CD8-positive, alpha-beta memory T cell (primary cell): ENCODE data around the gene GPR152. TPM values are rescaled to one million over a fixed set of nuclear protein-coding genes. Genes with fewer than 3 reads are reported as not detected.

Experiments
- CTCF ChIA-PET: fragments of 350-600 bp; sonication (Branson Sonifier 250); formaldehyde crosslinking; loops from one replicate; lab custom pipeline; 2021; ENCODE audit warnings: antibody characterized with exemption; lab: Charles Lee
- POLR2A ChIA-PET: fragments of 350-600 bp; sonication (Branson Sonifier 250); formaldehyde crosslinking; loops from one replicate; lab custom pipeline; 2021; ENCODE audit warnings: antibody characterized with exemption; lab: Charles Lee
- DNase-seq, 5 donors: peaks; one replicate each; pipeline versions ENCODE4 v3.0.0 to v3.0.0-alpha.2; 2020 to 2022; ENCODE audit warnings: mixed read lengths in 1 of 5
- H3K27ac ChIP-seq: one replicate; pipeline ENCODE4 v1.7.0; 2013; ENCODE audit warnings: low read depth, mild to moderate bottlenecking, low read length, moderate library complexity
- H3K27me3 ChIP-seq: 2 replicates; pipeline ENCODE4 v1.7.0; 2013; ENCODE audit warnings: low read length, mild to moderate bottlenecking; ENCODE audit not compliant: insufficient read depth, poor library complexity, severe bottlenecking
- H3K36me3 ChIP-seq: 2 replicates; pipeline ENCODE4 v1.7.0; 2013; ENCODE audit warnings: mild to moderate bottlenecking, low read length, moderate library complexity; ENCODE audit not compliant: insufficient read depth
- H3K4me1 ChIP-seq: 2 replicates; pipeline ENCODE4 v1.7.0; 2013; ENCODE audit warnings: mild to moderate bottlenecking, low read length, moderate library complexity; ENCODE audit not compliant: insufficient read depth
- H3K4me3 ChIP-seq: 2 replicates; pipeline ENCODE4 v1.7.0; 2013; ENCODE audit warnings: mild to moderate bottlenecking, low read length
- H3K9me3 ChIP-seq: 2 replicates; pipeline ENCODE4 v1.7.0; 2013; ENCODE audit warnings: mild to moderate bottlenecking, low read length
- H3K27ac Mint-ChIP-seq, 8 donors: one replicate each; pipeline ENCODE4 v1.8.0; 2020 to 2021; ENCODE audit warnings: mixed read lengths in 8 of 8, mild to moderate bottlenecking in 6 of 8, inconsistent platforms in 3 of 8, moderate library complexity in 3 of 8
- H3K27me3 Mint-ChIP-seq, 2 donors: one replicate each; pipeline ENCODE4 v1.8.0; 2020 to 2021; ENCODE audit warnings: mixed read lengths in 2 of 2, mild to moderate bottlenecking in 1 of 2, moderate library complexity in 1 of 2
- H3K36me3 Mint-ChIP-seq, 3 donors: one replicate each; pipeline ENCODE4 v1.8.0; 2020 to 2021; ENCODE audit warnings: mixed read lengths in 3 of 3, inconsistent platforms in 1 of 3, mild to moderate bottlenecking in 1 of 3
- H3K4me1 Mint-ChIP-seq, 3 donors: one replicate each; pipeline ENCODE4 v1.8.0; 2020 to 2021; ENCODE audit warnings: mixed read lengths in 3 of 3, inconsistent platforms in 1 of 3, mild to moderate bottlenecking in 1 of 3
- H3K4me3 Mint-ChIP-seq, 7 donors: one replicate each; pipeline ENCODE4 v1.8.0; 2020 to 2021; ENCODE audit warnings: mixed read lengths in 7 of 7, mild to moderate bottlenecking in 6 of 7, moderate library complexity in 4 of 7, inconsistent platforms in 2 of 7
- H3K9me3 Mint-ChIP-seq, 5 donors: one replicate each; pipeline ENCODE4 v1.8.0; 2020 to 2022; ENCODE audit warnings: mixed read lengths in 5 of 5, mild to moderate bottlenecking in 3 of 5, moderate library complexity in 2 of 5, inconsistent platforms in 1 of 5
- polyA plus RNA-seq: library from polyadenylated mRNA; unstranded; fragments of 300-500 nt; fragmentation: Illumina TruSeq; gene quantifications from one replicate; pipeline ENCODE4 v1.2.3, GENCODE V29; 2021
- total RNA-seq, 2 experiments: library from RNA; stranded (reverse); gene quantifications; one replicate each; pipeline ENCODE4 v1.2.3, GENCODE V29; 2021

GPR152 gene
- total and polyA plus RNA-seq, 3 experiments from 2014 or later = 0.87 TPM; not detected in 2

- Histone ChIP-seq H3K9me3 (no peaks in the 10 kb centered on the region), H3K4me1 (peaks cover 35% of the 10 kb centered on the region), H3K27me3 (no peaks in the 10 kb centered on the region), H3K4me3 (no peak overlapping the region), H3K36me3 (no peaks in the 10 kb centered on the region), H3K27ac (no peak overlapping the region)
- H3K4me3 Mint-ChIP-seq = peak overlapping the region in 5 of 7 donors; percentile 9 to 38 (median 29)
- peak overlapping the region in 4 of 8 donors; percentile 5 to 92 (median 46) for H3K27ac Mint-ChIP-seq
- DNase-seq = no peak
- peaks cover 0 to 8% (median 0%) of the 10 kb centered on the region in 3 donors for H3K36me3 Mint-ChIP-seq
- POLR2A ChIA-PET = interaction anchor here (1.0 kb wide), 1 partner anchor 26 kb away, joined by 4 read pairs; the partner anchor contains the start of gene PTPRCAP
- CTCF ChIA-PET = no interaction called here
- H3K9me3 Mint-ChIP-seq = no peaks in the 10 kb centered on the region
- peaks cover 15 to 44% (median 29%) of the 10 kb centered on the region in 3 donors for H3K4me1 Mint-ChIP-seq
- no peaks in the 10 kb centered on the region for H3K27me3 Mint-ChIP-seq
Measured at GRCh38 chr11:67463186-67463585, 10.7 kb upstream of the GPR152 start.

DNA sequence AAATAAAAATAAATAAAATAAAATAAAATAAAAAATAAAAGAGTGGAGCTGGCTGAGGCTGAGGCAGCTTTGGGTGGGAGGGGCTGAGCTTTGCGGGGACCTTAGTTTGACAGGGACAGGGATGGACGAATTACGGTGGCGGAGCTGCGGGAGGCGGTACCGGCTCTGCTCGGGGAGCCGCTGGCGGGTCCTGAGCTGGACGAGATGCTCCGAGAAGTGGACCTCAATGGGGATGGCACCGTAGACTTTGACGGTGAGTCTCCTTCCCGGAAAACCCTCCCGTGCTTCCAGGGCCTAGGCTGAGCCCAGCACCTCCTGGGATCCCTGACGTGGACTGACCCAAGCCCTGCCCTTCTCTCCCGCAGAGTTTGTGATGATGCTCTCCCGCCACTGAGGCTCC, 5.7 kb upstream of the GPR152 start:
- H3K36me3 Mint-ChIP-seq = no peaks in the 10 kb centered on the region
- H3K27me3 Mint-ChIP-seq = peaks cover 0 to 3% of the 10 kb centered on the region in 2 donors
- H3K4me3 Mint-ChIP-seq = no peak overlapping the region
- CTCF ChIA-PET = interaction anchor here (1.4 kb wide), 1 partner anchor 10 kb away, joined by 3 read pairs; no protein-coding TSS in a partner anchor
- no peak overlapping the region for H3K4me3 ChIP-seq
- no peak overlapping the region for H3K27ac Mint-ChIP-seq
- H3K9me3 ChIP-seq = no peaks in the 10 kb centered on the region
- no peaks in the 10 kb centered on the region for H3K9me3 Mint-ChIP-seq
- no peaks in the 10 kb centered on the region for H3K4me1 ChIP-seq
- H3K4me1 Mint-ChIP-seq = peaks cover 4 to 8% (median 5%) of the 10 kb centered on the region in 3 donors
- POLR2A ChIA-PET = interaction anchor here (0.6 to 3.9 kb wide), 3 partner anchors 12 to 530 kb away, joined by 5 to 26 read pairs (median 6); partner anchors contain the start of gene PTPRCAP
- no peaks in the 10 kb centered on the region for H3K36me3 ChIP-seq
- no peak overlapping the region for H3K27ac ChIP-seq
- no peak for DNase-seq
- H3K27me3 ChIP-seq = no peaks in the 10 kb centered on the region

- ChIA-PET CTCF (interaction anchor here (1.6 kb wide), 1 partner anchor 106 kb away, joined by 4 read pairs; no protein-coding TSS in a partner anchor), POLR2A (no interaction called here)
- peaks cover 3 to 5% (median 4%) of the 10 kb centered on the region in 3 donors for H3K4me1 Mint-ChIP-seq
Measured at GRCh38 chr11:67457453-67457852, 4.9 kb upstream of the GPR152 start.

GRCh38 chr11:67456068-67456705, 3.7 kb upstream of the GPR152 start:
- Histone ChIP-seq H3K27ac (no peak overlapping the region), H3K4me1 (no peaks in the 10 kb centered on the region), H3K36me3 (no peaks in the 10 kb centered on the region), H3K4me3 (no peak overlapping the region), H3K27me3 (no peaks in the 10 kb centered on the region), H3K9me3 (no peaks in the 10 kb centered on the region)
- ChIA-PET POLR2A (interaction anchor here (0.6 to 1.6 kb wide), 3 partner anchors 12 to 49 kb away, joined by 3 to 10 read pairs (median 5); no protein-coding TSS in a partner anchor), CTCF (interaction anchor here (1.6 kb wide), 1 partner anchor 104 kb away, joined by 4 read pairs; no protein-coding TSS in a partner anchor)
- no peaks in the 10 kb centered on the region for H3K9me3 Mint-ChIP-seq
- H3K4me1 Mint-ChIP-seq = peaks cover 3 to 8% (median 4%) of the 10 kb centered on the region in 3 donors
- no peak overlapping the region for H3K4me3 Mint-ChIP-seq
- H3K27ac Mint-ChIP-seq = no peak overlapping the region
- peaks cover 0 to 3% of the 10 kb centered on the region in 2 donors for H3K27me3 Mint-ChIP-seq
- no peaks in the 10 kb centered on the region for H3K36me3 Mint-ChIP-seq
- no peak for DNase-seq

More at GRCh38 chr11:67457453-67457852, 4.9 kb upstream of the GPR152 start:
- peaks cover 0 to 3% of the 10 kb centered on the region in 2 donors for H3K27me3 Mint-ChIP-seq
- DNase-seq = no peak
- no peak overlapping the region for H3K27ac ChIP-seq
- H3K9me3 Mint-ChIP-seq = no peaks in the 10 kb centered on the region
- no peak overlapping the region for H3K27ac Mint-ChIP-seq
- no peaks in the 10 kb centered on the region for H3K4me1 ChIP-seq
- H3K36me3 Mint-ChIP-seq = no peaks in the 10 kb centered on the region
- H3K27me3 ChIP-seq = no peaks in the 10 kb centered on the region
- no peaks in the 10 kb centered on the region for H3K36me3 ChIP-seq
- H3K4me3 ChIP-seq = no peak overlapping the region
- no peaks in the 10 kb centered on the region for H3K9me3 ChIP-seq
- peak overlapping the region in 1 of 7 donors; percentile 20 for H3K4me3 Mint-ChIP-seq

- Histone ChIP-seq H3K4me1 (peaks cover 8% of the 10 kb centered on the region), H3K9me3 (no peaks in the 10 kb centered on the region), H3K36me3 (no peaks in the 10 kb centered on the region), H3K4me3 (no peak within 1 kb of the TSS), H3K27ac (no peak within 1 kb of the TSS), H3K27me3 (no peaks in the 10 kb centered on the region)
- Mint-ChIP-seq H3K36me3 (no peaks in the 10 kb centered on the region), H3K27ac (peak within 1 kb of the TSS in 1 of 8 donors; percentile 77), H3K9me3 (no peaks in the 10 kb centered on the region), H3K4me1 (peaks cover 3 to 10% (median 4%) of the 10 kb centered on the region in 3 donors), H3K27me3 (peaks cover 0 to 3% of the 10 kb centered on the region in 2 donors), H3K4me3 (no peak within 1 kb of the TSS)
- ChIA-PET POLR2A (interaction anchor here (0.6 to 1.6 kb wide), 2 partner anchors 26 to 42 kb away, joined by 5 read pairs; no protein-coding TSS in a partner anchor), CTCF (interaction anchor here (0.8 kb wide), 1 partner anchor 15 kb away, joined by 3 read pairs; no protein-coding TSS in a partner anchor)
- DNase-seq = no peak
Measured at GRCh38 chr11:67455054-67455453, 2.5 kb upstream of the GPR152 start, which contains the start of gene CABP4. CABP4 (plus strand) TSS chr11:67455354; CDS start chr11:67455424, 70 bp downstream.

DNA sequence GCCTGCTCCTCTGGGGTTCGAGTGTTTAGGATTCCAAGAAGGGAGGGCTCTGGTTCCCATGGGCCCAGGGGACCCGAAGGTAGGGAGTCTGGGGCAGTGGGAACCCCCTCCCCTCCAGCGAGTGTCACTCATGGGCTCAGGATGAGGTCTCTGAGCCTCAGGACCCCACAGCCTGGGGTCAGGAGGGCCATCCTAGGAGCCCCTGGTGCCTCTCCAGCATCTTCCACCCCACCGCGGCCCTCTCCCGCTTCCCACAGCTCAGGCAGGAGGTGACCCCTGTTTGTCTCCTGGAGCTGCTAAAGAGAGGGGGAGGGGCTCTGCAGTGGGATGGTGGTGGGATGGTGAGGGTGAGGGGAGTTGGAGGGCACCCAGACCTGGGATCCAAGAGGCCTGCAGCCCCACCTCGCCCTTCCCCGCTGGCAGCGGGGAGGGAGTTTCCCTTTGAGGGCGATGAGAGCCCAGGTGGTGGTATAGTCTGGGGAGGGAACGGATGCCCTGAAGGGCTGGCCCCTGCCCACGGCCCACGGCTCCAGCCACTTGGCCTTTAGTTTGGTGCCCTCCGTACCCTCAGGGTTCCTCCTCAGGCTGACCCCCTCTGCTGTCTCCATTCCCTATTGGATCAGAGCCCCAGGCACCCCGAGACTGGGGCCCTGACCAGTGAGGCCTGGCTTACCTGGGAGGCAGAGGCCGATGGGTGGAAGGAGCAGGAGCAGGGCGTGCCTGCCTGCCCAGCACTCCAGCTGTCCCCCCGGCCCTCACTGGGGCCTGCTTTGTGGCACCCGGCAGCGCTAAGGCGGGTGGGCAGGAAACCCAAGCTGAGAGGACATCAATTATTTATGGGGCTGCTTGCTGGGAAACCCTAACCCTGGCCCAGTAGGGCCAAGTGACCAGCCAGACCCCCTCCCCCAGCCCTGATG, 1.5 kb upstream of the GPR152 start:
- Mint-ChIP-seq H3K4me1 (peaks cover 5 to 12% (median 6%) of the 10 kb centered on the region in 3 donors), H3K36me3 (no peaks in the 10 kb centered on the region), H3K9me3 (no peaks in the 10 kb centered on the region), H3K4me3 (no peak overlapping the region), H3K27me3 (peaks cover 0 to 3% of the 10 kb centered on the region in 2 donors), H3K27ac (no peak overlapping the region)
- ChIA-PET POLR2A (interaction anchor here (0.5 to 1.6 kb wide), 3 partner anchors 25 to 39 kb away, joined by 3 to 5 read pairs (median 4); no protein-coding TSS in a partner anchor), CTCF (interaction anchor here (0.8 kb wide), 1 partner anchor 16 kb away, joined by 3 read pairs; no protein-coding TSS in a partner anchor)
- H3K9me3 ChIP-seq = no peaks in the 10 kb centered on the region
- no peak for DNase-seq
- H3K27me3 ChIP-seq = no peaks in the 10 kb centered on the region
- no peak overlapping the region for H3K27ac ChIP-seq
- H3K4me1 ChIP-seq = peaks cover 15% of the 10 kb centered on the region
- H3K36me3 ChIP-seq = no peaks in the 10 kb centered on the region
- H3K4me3 ChIP-seq = no peak overlapping the region

DNA sequence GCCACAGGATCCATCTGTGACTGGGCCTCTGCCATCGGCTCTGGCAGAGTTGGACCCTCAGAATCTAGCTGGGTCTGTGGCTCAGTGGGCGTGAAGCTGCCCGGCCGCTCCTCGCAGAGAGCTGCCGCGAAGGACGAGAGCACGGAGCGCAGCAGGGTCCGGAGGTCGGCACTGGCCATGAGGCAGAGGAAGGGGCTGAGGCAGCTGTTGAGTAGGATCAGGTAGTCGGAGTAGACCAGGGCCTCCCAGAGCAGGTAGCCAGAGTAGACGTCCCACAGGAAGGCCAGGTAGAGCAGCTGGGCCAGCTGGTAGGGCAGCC, 912 bp downstream of the GPR152 start:
- H3K27ac Mint-ChIP-seq = no peak overlapping the region

More for the DNA sequence above, 912 bp downstream of the GPR152 start:
- Histone ChIP-seq H3K36me3 (no peaks in the 10 kb centered on the region), H3K27ac (no peak overlapping the region), H3K27me3 (no peaks in the 10 kb centered on the region), H3K4me3 (no peak overlapping the region), H3K9me3 (no peaks in the 10 kb centered on the region), H3K4me1 (peaks cover 37% of the 10 kb centered on the region)
- DNase-seq = no peak
- no peaks in the 10 kb centered on the region for H3K9me3 Mint-ChIP-seq
- H3K4me3 Mint-ChIP-seq = no peak overlapping the region
- H3K4me1 Mint-ChIP-seq = peaks cover 10 to 33% (median 17%) of the 10 kb centered on the region in 3 donors
- POLR2A ChIA-PET = interaction anchor here (0.6 to 4.2 kb wide), 4 partner anchors 15 to 51 kb away, joined by 3 to 15 read pairs (median 4); partner anchors contain the start of gene PTPRCAP
- H3K36me3 Mint-ChIP-seq = no peaks in the 10 kb centered on the region
- H3K27me3 Mint-ChIP-seq = peaks cover 0 to 2% of the 10 kb centered on the region in 2 donors
- CTCF ChIA-PET = interaction anchor here (0.8 to 2.0 kb wide), 4 partner anchors 15 to 62 kb away, joined by 3 to 4 read pairs (median 4); partner anchors contain the start of genes PPP1CA and PTPRCAP
